NT2/D1 (cell line): ENCODE results near the gene SPART.
"Not testable (repeated sequence)": the region's sequence is repeated elsewhere in the genome, so short reads cannot be mapped to it uniquely, and the experiment has no call there.

Source experiments
- DNase-seq: peaks from one replicate; pipeline ENCODE4 v3.0.0-alpha.2; 2011; ENCODE audit warnings: low read depth, low spot score
- H3K27me3 ChIP-seq: 2 replicates; pipeline ENCODE4 v1.6.0; 2011; ENCODE audit warnings: mild to moderate bottlenecking; ENCODE audit not compliant: insufficient read length, insufficient read depth
- H3K36me3 ChIP-seq: 2 replicates; pipeline ENCODE4 v1.6.1; 2011; ENCODE audit warnings: mild to moderate bottlenecking, low read length, mixed read lengths; ENCODE audit not compliant: insufficient read depth, insufficient read length
- H3K4me1 ChIP-seq: 2 replicates; pipeline ENCODE4 v1.5.1; 2011; ENCODE audit not compliant: insufficient read depth, insufficient read length
- H3K4me3 ChIP-seq: 2 replicates; pipeline ENCODE4 v1.5.1; 2011; ENCODE audit warnings: low read depth; ENCODE audit not compliant: insufficient read length
- H3K9ac ChIP-seq: 2 replicates; pipeline ENCODE4 v1.6.0; 2011; ENCODE audit warnings: low read depth; ENCODE audit not compliant: insufficient read length
- H3K9me3 ChIP-seq: 2 replicates; pipeline ENCODE4 v1.5.1; 2011; ENCODE audit warnings: mild to moderate bottlenecking, low read length; ENCODE audit not compliant: insufficient read depth
- SUZ12 ChIP-seq: IDR thresholded peaks from 2 replicates; pipeline ENCODE4 v1.6.1; 2011; ENCODE audit not compliant: insufficient read length, insufficient read depth; ENCODE audit errors: extremely low read depth
- YY1 ChIP-seq: IDR thresholded peaks from 2 replicates; pipeline ENCODE4 v1.6.1; 2011; ENCODE audit not compliant: insufficient read length, insufficient read depth
- ZNF274 ChIP-seq: IDR thresholded peaks from 2 replicates; pipeline ENCODE4 v1.6.1; 2011; ENCODE audit warnings: mild to moderate bottlenecking, low read depth, low read length

Gene SPART

DNA sequence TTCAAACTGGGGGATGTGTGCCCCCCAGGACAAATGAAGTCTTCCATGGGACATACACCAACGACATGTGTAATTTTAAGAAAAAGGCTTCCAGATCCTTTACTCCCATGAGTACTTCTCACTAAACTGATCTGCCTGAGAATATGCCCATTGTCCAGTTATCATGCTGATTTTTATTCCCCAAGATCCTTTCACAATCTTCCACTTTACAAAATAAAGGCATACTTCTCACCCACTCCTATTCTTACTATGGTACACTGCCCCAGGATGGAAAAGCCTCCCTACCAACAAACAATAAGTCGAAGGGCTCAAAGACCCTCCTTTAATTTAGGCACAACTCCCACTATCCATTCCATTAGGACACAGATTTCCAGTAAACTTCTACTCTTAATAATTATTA, 3.5 kb downstream of the SPART start:
- no peaks in the 10 kb centered on the region for H3K36me3 ChIP-seq
- H3K9ac ChIP-seq, result no peak overlapping the region
- H3K27me3 ChIP-seq, result peaks cover 5% of the 10 kb centered on the region
- H3K9me3 ChIP-seq, result no peaks in the 10 kb centered on the region
- H3K4me3 ChIP-seq, result no peak overlapping the region
- no peak for TF ChIP-seq YY1
- TF ChIP-seq ZNF274, result no peak
- no peak for TF ChIP-seq SUZ12
- DNase-seq, result no peak
- no peaks in the 10 kb centered on the region for H3K4me1 ChIP-seq

DNA sequence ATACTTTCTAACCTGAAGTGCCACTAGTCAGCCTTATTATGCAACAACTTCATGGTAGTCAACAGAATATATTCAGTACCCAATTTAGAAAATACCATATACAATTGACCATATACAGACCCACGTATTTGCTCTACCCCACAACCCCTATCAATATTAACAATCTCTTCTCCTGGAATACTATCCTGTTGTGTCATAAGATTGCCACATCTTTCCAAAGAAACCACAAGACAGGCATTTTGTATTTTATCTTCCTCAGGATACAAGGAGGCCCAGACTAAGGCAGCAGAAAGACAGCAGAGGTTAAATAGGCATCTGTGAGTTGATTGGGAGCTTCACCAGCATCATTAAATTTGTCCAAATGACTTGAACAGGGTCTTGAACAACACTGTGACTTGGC, 4.5 kb downstream of the SPART start:
- Histone ChIP-seq H3K9me3 (no peaks in the 10 kb centered on the region), H3K4me3 (no peak overlapping the region), H3K36me3 (no peaks in the 10 kb centered on the region), H3K4me1 (no peaks in the 10 kb centered on the region), H3K9ac (no peak overlapping the region), H3K27me3 (peaks cover 5% of the 10 kb centered on the region)
- DNase-seq, result no peak
- TF ChIP-seq ZNF274, result no peak
- TF ChIP-seq YY1, result no peak
- no peak for TF ChIP-seq SUZ12

DNA sequence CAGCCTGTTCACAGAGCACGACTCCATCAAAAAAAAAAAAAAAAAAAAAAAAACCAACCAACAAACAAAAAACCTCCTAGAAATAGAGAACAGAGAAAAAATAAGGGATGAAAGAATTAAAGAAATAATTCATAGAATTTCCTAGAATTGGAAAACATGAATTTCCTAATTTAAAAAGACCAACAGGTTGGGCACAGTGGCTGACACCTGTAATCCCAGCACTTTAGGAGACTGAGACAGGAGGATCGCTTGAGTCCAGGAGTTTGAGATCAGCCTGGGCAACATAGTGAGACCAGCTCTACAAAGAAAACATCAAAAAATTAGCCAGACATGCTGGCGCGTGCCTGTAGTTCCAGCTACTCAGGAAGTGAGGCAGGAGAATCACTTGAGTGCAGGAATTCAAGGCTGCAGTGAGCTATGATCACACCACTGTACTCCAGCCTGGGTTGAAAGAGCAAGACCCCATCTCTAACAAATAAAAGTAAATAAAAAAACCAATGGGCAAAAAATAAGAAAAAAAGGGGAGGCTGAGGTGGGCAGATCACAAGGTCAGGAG, 6.5 kb downstream of the SPART start:
- no peak for DNase-seq
- H3K9me3 ChIP-seq, result no peaks in the 10 kb centered on the region
- no peaks in the 10 kb centered on the region for H3K4me1 ChIP-seq
- H3K36me3 ChIP-seq, result peaks cover 9% of the 10 kb centered on the region
- no peak overlapping the region for H3K4me3 ChIP-seq
- H3K27me3 ChIP-seq, result peaks cover under 1% of the 10 kb centered on the region
- H3K9ac ChIP-seq, result no peak overlapping the region
- no peak for TF ChIP-seq ZNF274
- no peak for TF ChIP-seq YY1
- no peak for TF ChIP-seq SUZ12

DNA sequence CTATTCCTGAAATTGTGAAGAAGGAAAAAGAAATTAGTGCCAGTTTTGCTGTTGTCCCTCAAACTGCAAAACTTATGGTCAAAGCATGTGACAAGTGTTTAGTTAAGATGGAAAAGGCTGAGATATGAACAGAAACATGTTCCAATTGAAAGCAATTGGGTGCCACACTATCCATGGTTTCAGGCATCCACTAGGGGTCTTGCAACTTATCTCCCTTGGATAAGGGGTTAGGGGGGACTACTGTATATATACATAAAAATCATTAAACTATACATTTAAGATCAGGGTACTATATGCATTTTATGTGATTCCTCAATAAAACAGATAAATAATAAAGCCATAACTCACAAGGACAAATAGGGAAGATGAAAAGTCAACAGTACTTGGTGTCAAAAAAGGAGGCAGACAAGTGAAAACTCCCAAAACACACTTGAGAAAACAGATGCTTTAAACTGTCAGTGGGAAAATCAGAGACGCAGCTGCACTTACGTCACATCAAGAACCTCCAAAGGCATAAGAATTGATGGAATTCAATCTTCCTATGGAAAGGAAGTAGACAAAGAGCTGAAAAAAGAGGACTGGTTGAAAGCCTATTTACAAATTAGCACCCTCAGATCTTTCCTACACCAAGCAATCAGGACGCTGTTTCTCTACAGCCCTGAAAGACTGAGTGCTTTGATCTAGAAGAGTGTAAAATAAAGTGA, 8.1 kb downstream of the SPART start:
- Histone ChIP-seq H3K4me3 (no peak overlapping the region), H3K9me3 (no peaks in the 10 kb centered on the region), H3K9ac (no peak overlapping the region), H3K36me3 (peaks cover 15% of the 10 kb centered on the region), H3K4me1 (no peaks in the 10 kb centered on the region), H3K27me3 (no peaks in the 10 kb centered on the region)
- DNase-seq, result no peak
- TF ChIP-seq SUZ12, result no peak

DNA sequence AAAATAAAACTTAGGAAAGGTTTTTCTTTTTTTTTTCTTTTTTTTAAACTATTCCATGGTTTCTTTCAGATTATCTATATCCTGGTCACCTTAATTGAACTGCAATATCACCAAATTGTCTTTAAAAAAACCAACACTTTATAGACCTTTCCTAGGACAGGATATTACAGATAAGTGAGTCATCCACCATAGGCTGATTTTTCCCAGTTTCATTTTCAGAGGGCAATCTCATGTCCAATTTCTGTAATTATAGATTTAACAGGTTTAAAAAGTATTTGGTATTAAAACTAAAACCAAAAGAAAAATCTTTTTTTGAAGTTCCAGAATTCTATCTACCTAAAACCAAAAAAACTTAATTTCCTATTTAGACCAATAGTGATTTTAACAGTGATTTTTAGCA, 13.2 kb downstream of the SPART start:
- H3K9me3 ChIP-seq, result no peaks in the 10 kb centered on the region
- no peak overlapping the region for H3K4me3 ChIP-seq
- H3K9ac ChIP-seq, result no peak overlapping the region
- H3K27me3 ChIP-seq, result no peaks in the 10 kb centered on the region
- no peak for DNase-seq
- TF ChIP-seq YY1, result no peak
- TF ChIP-seq SUZ12, result no peak
- H3K36me3 ChIP-seq, result peaks cover 43% of the 10 kb centered on the region
- H3K4me1 ChIP-seq, result no peaks in the 10 kb centered on the region

DNA sequence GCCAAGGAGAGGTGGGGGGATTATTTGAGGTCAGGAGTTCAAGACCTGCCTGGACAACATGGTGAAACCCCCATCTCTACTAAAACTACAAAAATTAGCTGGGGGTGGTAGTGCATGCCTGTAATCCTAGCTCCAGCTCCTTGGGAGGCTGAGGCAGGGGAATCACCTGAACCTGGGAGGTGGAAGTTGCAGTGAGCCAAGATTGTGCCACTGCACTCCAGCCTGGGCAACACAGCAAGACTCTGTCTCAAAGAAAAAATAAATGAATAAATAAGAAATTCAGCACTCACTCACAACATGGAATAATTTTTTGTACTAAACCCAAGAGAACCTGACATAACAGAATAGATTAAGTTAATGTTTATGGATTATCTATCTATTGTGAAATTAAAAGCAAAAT, 13.9 kb downstream of the SPART start:
- not testable (repeated sequence) for H3K27me3 ChIP-seq, DNase-seq, H3K4me3 ChIP-seq, H3K4me1 ChIP-seq, H3K9me3 ChIP-seq, H3K9ac ChIP-seq
- peaks cover 48% of the 10 kb centered on the region for H3K36me3 ChIP-seq

DNA sequence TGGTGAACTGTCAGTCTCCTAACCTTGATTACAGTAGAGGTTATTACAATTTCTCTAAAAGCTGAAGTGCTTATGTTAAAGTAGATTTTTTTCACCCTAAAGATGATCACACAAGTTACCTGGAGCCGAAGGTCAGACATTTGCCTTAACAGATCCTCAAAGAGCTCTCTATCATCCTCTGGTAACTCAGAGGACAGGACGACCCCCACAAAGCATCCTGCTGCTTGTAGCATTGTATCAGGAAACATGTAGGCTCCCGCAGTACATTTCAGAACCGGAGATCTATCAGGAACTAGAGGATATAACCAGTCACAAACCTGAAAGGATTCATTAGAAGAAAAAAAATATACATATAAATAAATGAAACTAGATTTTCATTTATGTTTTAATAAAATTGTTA, 14.9 kb downstream of the SPART start:
- TF ChIP-seq YY1 (no peak), ZNF274 (no peak), SUZ12 (no peak)
- Histone ChIP-seq H3K4me3 (no peak overlapping the region), H3K9me3 (no peaks in the 10 kb centered on the region), H3K4me1 (no peaks in the 10 kb centered on the region), H3K36me3 (peaks cover 48% of the 10 kb centered on the region), H3K9ac (no peak overlapping the region), H3K27me3 (no peaks in the 10 kb centered on the region)
- DNase-seq, result no peak
